HG03575 (cell line): ENCODE data around the gene TCEAL3.
"Not testable (repeated sequence)": the region's sequence is repeated elsewhere in the genome, so short reads cannot be mapped to it uniquely, and the experiment has no call there.

ENCODE experiments used
- ATAC-seq: cut with Tn5 transposase; IDR thresholded peaks from one replicate; pipeline ENCODE4 v1.9.1; 2021; ENCODE audit not compliant: unreplicated experiment, insufficient number of reproducible peaks, low FRiP score; ENCODE audit errors: extremely low read depth

The TCEAL3 gene

GRCh38 chrX:103607364-103608305 lies at the start of gene TCEAL3:
TCEAL3 (plus strand) TSS chrX:103607963; CDS start chrX:103609065, 1,102 bp downstream.
- no peak for ATAC-seq

DNA sequence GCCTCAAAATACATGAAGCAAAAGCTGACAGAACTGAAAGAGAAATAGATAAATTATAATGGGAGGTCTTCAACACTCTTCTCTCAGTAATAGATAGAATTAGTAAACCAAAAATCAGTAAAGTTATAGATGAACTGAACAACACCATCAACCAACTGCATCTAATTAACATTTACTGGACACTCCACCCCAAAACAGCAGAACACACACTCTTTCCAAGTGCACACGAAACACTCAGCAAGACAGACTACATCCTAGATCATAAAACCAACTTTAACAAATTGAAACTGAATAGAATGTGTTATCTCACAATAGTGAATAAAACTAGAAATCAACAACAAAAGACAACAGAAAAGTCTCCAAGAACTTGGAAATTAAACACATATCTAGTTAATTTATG lies 47.5 kb upstream of the TCEAL3 start:
- ATAC-seq = no peak

DNA sequence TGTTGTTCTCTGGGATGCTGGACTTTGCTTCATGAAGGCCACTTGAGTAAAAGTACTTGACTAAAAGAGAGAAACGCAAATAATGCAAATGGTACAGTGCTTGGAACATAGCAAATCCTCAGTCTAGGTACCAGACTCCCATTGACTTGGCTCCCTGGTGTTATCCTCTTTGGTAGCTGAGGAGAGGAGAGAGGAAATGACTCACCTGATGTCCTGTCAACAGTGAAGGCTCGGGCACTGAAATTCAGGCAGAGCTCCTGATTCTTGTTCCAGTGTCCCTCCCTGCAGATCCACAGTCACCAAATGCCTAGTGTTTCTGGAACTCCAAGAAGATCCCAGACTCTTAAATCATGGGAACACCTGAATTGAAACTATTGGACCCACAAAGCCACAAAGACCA lies 45.0 kb upstream of the TCEAL3 start:
- ATAC-seq = no peak

GRCh38 chrX:103565197-103565596 lies 42.6 kb upstream of the TCEAL3 start:
- no peak for ATAC-seq

DNA sequence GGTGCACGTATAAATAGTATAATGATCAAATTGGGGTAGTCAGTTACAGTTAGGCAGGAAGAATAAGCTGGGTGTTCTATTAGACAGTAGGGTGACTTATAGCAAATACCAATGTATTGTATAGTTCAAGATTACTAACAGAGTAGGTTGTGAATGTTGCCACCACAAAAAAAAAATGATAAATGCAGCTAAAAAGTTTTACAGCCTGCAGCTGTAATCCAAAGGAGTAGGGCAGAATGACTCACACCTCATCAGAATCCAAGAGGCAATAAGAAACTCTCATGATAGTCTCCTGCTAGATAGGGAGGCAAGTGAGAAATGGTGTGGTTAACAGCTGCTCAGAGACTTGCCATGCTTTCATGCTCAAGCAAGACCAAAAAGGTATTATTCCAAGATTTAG lies 42.0 kb upstream of the TCEAL3 start:
- ATAC-seq = no peak

DNA sequence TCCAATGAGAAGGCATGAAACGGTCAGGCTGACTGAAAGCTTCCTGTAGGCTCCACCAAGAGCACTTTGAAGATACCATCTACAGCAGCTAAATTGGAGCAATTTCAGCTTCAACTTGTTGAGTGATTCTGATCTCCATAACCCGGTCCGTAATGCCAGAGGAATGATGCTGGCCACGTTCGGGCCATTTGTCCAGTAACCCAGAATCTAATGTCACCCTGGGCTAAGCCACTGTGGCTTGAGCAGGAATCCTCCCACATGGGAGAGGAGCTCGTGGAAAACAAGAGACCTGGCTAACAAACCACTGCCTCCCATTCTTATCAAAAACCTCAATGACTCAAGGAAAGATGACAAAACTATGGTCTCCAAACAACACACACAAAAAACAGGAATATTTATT lies 36.6 kb upstream of the TCEAL3 start:
- ATAC-seq = no peak

DNA sequence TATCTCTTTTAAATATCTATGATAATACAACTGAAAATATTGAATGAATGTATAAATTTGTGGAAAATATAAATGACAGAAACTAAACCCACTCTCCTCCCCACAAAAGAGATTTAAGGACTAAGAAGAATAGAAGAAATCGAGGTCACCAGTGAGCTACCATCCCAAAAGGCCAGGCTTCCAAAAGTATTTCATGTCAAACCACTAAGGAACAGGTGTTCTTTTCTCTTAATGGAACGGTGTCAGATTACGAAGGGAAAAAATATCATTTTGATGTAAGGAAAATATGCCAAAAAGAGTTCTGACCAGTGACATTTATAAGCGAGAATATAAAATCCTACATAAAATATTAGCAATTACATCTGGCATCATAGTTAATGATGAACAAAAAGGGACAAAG lies 36.0 kb upstream of the TCEAL3 start:
- ATAC-seq = no peak

GRCh38 chrX:103573202-103573601 lies 34.6 kb upstream of the TCEAL3 start:
- ATAC-seq = no peak

DNA sequence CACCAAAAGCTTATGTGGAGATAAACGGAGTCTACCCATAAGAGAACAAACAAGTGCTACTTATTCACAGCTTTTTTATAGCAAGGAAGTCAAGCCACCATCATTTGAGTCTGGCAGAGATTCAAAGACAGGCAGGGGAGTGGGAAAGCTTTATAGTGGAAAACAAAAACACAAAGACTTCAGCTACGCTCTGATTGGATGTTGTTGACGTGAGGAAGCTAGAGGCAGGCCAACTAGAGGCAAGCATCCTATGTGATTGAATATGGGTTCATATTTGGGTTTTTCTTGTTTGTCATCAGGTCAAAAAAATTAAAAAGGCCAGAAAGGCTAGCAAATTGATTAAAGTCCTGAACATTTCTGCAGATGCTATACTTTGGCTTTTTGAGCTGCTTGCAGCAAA lies 23.2 kb upstream of the TCEAL3 start:
- ATAC-seq = no peak

GRCh38 chrX:103585411-103586313 lies 22.1 kb upstream of the TCEAL3 start, which contains the start of gene TCEAL4:
TCEAL4 (plus strand) TSS chrX:103585515; CDS start chrX:103586676, 1,161 bp downstream.
- ATAC-seq = no peak

GRCh38 chrX:103586314-103586646 lies 21.5 kb upstream of the TCEAL3 start:
- no peak for ATAC-seq

GRCh38 chrX:103586659-103587058 lies 21.1 kb upstream of the TCEAL3 start:
- no peak for ATAC-seq

DNA sequence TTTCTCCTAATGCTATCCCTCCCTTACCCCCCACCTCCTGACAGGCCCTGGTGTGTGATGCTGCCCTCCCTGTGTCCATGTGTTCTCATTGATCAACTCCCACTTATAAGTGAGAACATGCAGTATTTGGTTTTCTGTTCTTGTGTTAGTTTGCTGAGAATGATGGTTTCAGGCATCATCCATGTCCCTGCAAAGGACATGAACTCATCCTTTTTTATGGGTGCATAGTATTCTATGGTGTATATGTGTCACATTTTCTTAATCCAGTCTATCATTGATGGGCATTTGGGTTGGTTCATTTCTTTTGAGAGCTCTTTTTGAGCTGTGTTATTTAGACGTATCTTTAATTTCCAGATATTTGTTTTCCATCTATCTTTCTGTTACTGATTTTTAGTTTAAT lies 15.5 kb upstream of the TCEAL3 start:
- ATAC-seq = not testable (repeated sequence)

- not testable (repeated sequence) for ATAC-seq
These were observed 12.6 kb upstream of the TCEAL3 start for GRCh38 chrX:103595202-103595601.

GRCh38 chrX:103608306-103608963 lies 672 bp downstream of the TCEAL3 start:
- no peak for ATAC-seq

DNA sequence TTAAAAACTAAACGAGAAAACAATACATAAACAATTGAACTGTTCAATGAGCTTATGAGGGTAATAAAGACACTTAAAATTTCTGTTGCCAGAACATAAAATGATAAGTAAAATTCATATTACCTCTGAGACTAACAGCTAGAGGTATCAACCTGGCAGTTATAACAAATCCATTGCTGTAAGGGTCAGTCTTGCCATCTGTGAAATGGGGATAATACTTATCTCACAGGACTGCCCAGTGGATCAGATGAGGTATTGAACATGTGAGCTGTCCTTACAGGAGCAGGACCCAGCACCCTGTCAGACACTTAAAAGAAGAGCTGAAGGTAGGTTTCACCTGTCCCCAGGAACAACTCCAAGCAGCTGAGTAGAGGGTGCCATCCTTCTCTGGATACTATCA lies 2.5 kb downstream of the TCEAL3 start:
- no peak for ATAC-seq

- no peak for ATAC-seq
These were observed 5.7 kb downstream of the TCEAL3 start for GRCh38 chrX:103613362-103613890.

GRCh38 chrX:103614999-103615398 lies 7.2 kb downstream of the TCEAL3 start:
- ATAC-seq = no peak

- no peak for ATAC-seq
These were observed 8.1 kb downstream of the TCEAL3 start for GRCh38 chrX:103615781-103616371.
